Measurements from ENCODE around the gene GALNS.

DNA sequence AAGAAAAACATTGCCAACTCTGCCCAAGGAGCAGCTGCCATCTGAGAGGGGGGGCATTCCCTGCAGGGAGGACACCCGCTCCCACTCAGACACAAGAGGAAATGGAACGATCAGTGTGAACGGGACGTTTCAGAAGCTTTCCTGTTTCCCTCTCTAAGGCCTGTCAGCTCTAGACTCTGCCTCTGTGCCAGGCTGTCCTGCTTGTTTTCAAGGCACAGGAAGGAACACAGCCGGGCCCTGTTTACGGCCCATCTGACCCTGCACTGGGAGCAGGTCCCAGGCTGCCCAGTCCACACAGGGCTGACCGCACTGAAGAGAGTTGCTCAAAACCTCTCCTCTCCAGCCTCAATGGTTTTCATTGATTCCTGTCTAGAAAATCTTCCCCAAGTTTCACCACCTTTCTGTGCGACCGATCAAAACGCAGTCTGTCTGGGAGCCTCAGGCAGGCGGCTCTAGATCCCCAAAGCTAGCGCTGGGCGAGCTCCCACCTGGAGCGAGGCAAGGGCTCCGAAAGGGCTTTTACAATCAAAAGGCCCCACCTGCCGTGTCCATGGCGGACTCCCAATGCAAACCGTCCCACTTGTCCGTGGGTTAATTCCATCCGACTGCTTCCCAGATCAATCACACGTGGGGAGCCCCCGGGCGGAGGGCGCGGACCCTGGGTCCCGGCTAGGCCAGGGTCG is 73.2 kb downstream of the GALNS start:
- TF ChIP-seq POLR2A (IDR thresholded peaks at IDR 0.05; ENCODE audit: low read length) (no peak), GATA1 (IDR thresholded peaks at IDR 0.05; ENCODE audit: low read depth, low read length) (no peak)
